HG02943 (cell line): ENCODE measurements around the gene LHB.
"Not testable (repeated sequence)": the region's sequence is repeated elsewhere in the genome, so short reads cannot be mapped to it uniquely, and the experiment has no call there.

Source experiments
- ATAC-seq: cut with Tn5 transposase; IDR thresholded peaks from one replicate; pipeline ENCODE4 v1.9.1; 2021; ENCODE audit warnings: mild to moderate bottlenecking, low read depth, moderate library complexity; ENCODE audit not compliant: unreplicated experiment

LHB gene

GRCh38 chr19:49038557-49039276 is 21.8 kb upstream of the LHB start:
- not testable (repeated sequence) for ATAC-seq

GRCh38 chr19:49038111-49038510 is 21.2 kb upstream of the LHB start:
- not testable (repeated sequence) for ATAC-seq

GRCh38 chr19:49036815-49037214 is 19.9 kb upstream of the LHB start, which contains the start of gene CGB1:
Gene CGB1, minus strand, starts transcription at chr19:49036895. Its CDS starts 184 bp downstream, at chr19:49036711.
- not testable (repeated sequence) for ATAC-seq

- not testable (repeated sequence) for ATAC-seq
Observed at GRCh38 chr19:49031642-49032301, 14.9 kb upstream of the LHB start, which contains the start of gene CGB2. Gene CGB2, plus strand, starts transcription at chr19:49031890. Its CDS starts 206 bp downstream, at chr19:49032096.

GRCh38 chr19:49030323-49030722 is 13.4 kb upstream of the LHB start:
- not testable (repeated sequence) for ATAC-seq

- not testable (repeated sequence) for ATAC-seq
Observed at GRCh38 chr19:49029749-49030148, 12.9 kb upstream of the LHB start.

GRCh38 chr19:49028686-49029085 is 11.8 kb upstream of the LHB start:
- ATAC-seq = not testable (repeated sequence)

GRCh38 chr19:49025599-49025998 is 8.7 kb upstream of the LHB start:
- not testable (repeated sequence) for ATAC-seq

GRCh38 chr19:49025088-49025487 is 8.2 kb upstream of the LHB start:
- not testable (repeated sequence) for ATAC-seq

GRCh38 chr19:49024233-49024632 is 7.3 kb upstream of the LHB start, which contains the start of gene CGB3:
Gene CGB3, minus strand, starts transcription at chr19:49024333. Its CDS starts 362 bp downstream, at chr19:49023971.
- not testable (repeated sequence) for ATAC-seq

GRCh38 chr19:49022116-49022515 is 5.2 kb upstream of the LHB start:
- no peak for ATAC-seq

GRCh38 chr19:49020931-49021895 is 4.3 kb upstream of the LHB start:
- no peak for ATAC-seq

- no peak for ATAC-seq
Observed at GRCh38 chr19:49020342-49020741, 3.5 kb upstream of the LHB start.

GRCh38 chr19:49019242-49019932 is 2.5 kb upstream of the LHB start:
- no peak for ATAC-seq

- ATAC-seq = not testable (repeated sequence)
Observed at GRCh38 chr19:49018388-49019241, 1.7 kb upstream of the LHB start.

- ATAC-seq = no peak
Observed at GRCh38 chr19:49017666-49018351, 918 bp upstream of the LHB start.

GRCh38 chr19:49016067-49016839 is 638 bp downstream of the LHB start:
- ATAC-seq = no peak

GRCh38 chr19:49014870-49015255 is 2.0 kb downstream of the LHB start:
- ATAC-seq = no peak
